Heart left ventricle (tissue), 13 donors: ENCODE results near the gene NFIC.

ENCODE experiments used
- POLR2A ChIP-seq, 2 donors: fragments of 450-650 bp; IDR thresholded peaks; one replicate each; pipeline ENCODE4 v1.6.1; 2017; ENCODE audit warnings: antibody characterized with exemption in 2 of 2, mild to moderate bottlenecking in 2 of 2, moderate library complexity in 2 of 2
- TF ChIP-seq, protein P1 (sequence below), 12 donors: fragments of 200-600 bp; sonication (generic) in 4 of 12; IDR thresholded peaks; one replicate each; pipeline versions ENCODE4 v1.5.0 to v1.8.0; 2018 to 2022; ENCODE audit warnings: antibody characterized with exemption in 12 of 12, mild to moderate bottlenecking in 5 of 12
- donor health status: ischemic (EF 13 %, LVEDD 7.1; RV severe dilation, severe dysfunction).
- donor health status: DM: no; HTN: yes; CAD: no.
- donor health status: DM: no; HTN: no; CAD: no.
- donor health status: ischemic (EF 25% LVEDD 6.9; RV normal size, moderate dysfunction).
- donor health status: ischemic (EF 25% LVEDD 5.7; RV mildly dilated, moderate dysfunction).
- donor health status: ischemic (EF 35%, LVEDD 5.7; RV mildly dilated, moderate dysfunction).
- donor health status: nonischemic (EF 11% LVEDD 7.7; RV severe dilation, severe dysfunction).
- donor health status: DM: yes; HTN: yes; CAD: no.
- donor health status: PGD.
- donor health status: ischemic (EF 29% LVEDD 5.4; RV normal size, mild dysfunction).
- donor health status: nonischemic (EF 23%, LVEDD 6.1; RV moderate dilation, normal function).

DNA sequence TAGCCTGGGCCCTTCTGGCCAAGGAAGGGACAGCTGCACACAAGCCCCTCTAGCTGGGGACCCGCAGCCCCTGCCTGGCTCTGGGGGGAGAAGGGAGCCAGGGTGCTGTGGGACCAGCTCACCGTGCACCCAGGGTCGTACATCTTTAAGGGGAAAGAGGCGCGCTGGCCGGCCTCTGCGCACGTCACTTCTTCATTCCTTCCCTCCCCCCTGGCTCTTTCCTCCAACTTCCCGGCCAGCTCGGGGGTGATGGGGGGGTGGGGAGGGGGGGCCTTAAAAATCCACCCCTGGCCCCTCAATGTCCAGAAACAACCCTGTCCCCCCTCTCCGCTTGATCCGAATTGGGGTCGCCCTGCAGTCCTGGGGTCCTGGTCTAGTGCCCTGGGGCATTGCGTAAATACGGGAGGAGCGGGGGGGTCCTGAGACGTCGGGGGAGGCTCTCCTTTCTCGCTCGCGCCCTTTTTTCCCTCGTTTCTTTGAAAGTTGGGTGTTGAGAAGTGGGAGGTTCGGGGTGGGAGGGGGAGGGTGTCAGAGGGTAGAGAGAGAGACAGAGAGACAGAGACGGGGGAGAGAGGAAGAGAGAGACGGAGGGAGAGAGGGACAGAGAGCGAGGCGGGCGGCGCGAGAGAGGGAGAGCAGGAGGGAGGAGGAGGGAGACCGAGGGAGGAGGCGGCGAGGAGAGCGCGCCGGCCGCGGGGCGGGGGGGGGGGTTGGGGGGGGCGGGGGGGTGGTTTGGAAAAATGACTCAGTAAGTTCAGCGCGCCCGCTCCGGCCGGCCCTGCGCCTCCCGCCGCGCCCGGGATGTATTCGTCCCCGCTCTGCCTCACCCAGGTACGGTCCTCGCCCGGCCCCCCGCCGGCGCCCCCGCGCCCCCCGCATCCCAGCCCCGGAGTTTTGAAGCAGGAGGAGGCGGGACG lies at the start of gene NFIC:
- TF ChIP-seq, protein P1, sequence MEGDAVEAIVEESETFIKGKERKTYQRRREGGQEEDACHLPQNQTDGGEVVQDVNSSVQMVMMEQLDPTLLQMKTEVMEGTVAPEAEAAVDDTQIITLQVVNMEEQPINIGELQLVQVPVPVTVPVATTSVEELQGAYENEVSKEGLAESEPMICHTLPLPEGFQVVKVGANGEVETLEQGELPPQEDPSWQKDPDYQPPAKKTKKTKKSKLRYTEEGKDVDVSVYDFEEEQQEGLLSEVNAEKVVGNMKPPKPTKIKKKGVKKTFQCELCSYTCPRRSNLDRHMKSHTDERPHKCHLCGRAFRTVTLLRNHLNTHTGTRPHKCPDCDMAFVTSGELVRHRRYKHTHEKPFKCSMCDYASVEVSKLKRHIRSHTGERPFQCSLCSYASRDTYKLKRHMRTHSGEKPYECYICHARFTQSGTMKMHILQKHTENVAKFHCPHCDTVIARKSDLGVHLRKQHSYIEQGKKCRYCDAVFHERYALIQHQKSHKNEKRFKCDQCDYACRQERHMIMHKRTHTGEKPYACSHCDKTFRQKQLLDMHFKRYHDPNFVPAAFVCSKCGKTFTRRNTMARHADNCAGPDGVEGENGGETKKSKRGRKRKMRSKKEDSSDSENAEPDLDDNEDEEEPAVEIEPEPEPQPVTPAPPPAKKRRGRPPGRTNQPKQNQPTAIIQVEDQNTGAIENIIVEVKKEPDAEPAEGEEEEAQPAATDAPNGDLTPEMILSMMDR (IDR thresholded peaks at IDR 0.05): no peak
- no peak for TF ChIP-seq POLR2A (IDR thresholded peaks at IDR 0.05)
